ENCODE results near the gene MEFV.
A peak's percentile ranks its signal among the peaks of the same experiment; 100 is the strongest.

The MEFV gene

GRCh38 chr16:3266873-3267537, 10.6 kb upstream of the MEFV start:
- peak; percentile 46 for DNase-seq (ENCODE audit: low spot score)

GRCh38 chr16:3264137-3265036, 8.0 kb upstream of the MEFV start:
- peak; percentile 98 for DNase-seq (ENCODE audit: low spot score)

- DNase-seq (ENCODE audit: low spot score) = no peak
Observed at GRCh38 chr16:3262517-3262916, 6.1 kb upstream of the MEFV start.

- DNase-seq (ENCODE audit: low spot score) = no peak
Observed at GRCh38 chr16:3259836-3260235, 3.4 kb upstream of the MEFV start.

GRCh38 chr16:3256866-3257465, 533 bp upstream of the MEFV start:
- DNase-seq (ENCODE audit: low spot score) = peak; percentile 95

GRCh38 chr16:3254309-3254708, 2.1 kb downstream of the MEFV start:
- no peak for DNase-seq (ENCODE audit: low spot score)

- DNase-seq (ENCODE audit: low spot score) = no peak
Observed at GRCh38 chr16:3252967-3253366, 3.5 kb downstream of the MEFV start.

GRCh38 chr16:3249451-3249850, 7.0 kb downstream of the MEFV start:
- no peak for DNase-seq (ENCODE audit: low spot score)

- no peak for DNase-seq (ENCODE audit: low spot score)
Observed at GRCh38 chr16:3249020-3249419, 7.4 kb downstream of the MEFV start.

GRCh38 chr16:3248596-3248995, 7.8 kb downstream of the MEFV start:
- DNase-seq (ENCODE audit: low spot score) = no peak

GRCh38 chr16:3246876-3247275, 9.6 kb downstream of the MEFV start:
- no peak for DNase-seq (ENCODE audit: low spot score)

GRCh38 chr16:3246002-3246401, 10.4 kb downstream of the MEFV start:
- DNase-seq (ENCODE audit: low spot score) = no peak

GRCh38 chr16:3243882-3244281, 12.6 kb downstream of the MEFV start:
- DNase-seq (ENCODE audit: low spot score) = peak; percentile 10

- no peak for DNase-seq (ENCODE audit: low spot score)
Observed at GRCh38 chr16:3242709-3243108, 13.7 kb downstream of the MEFV start.

GRCh38 chr16:3241761-3242160, 14.7 kb downstream of the MEFV start:
- DNase-seq (ENCODE audit: low spot score) = no peak

GRCh38 chr16:3235856-3236669, 20.4 kb downstream of the MEFV start:
- no peak for DNase-seq (ENCODE audit: low spot score)

GRCh38 chr16:3234857-3235561, 21.4 kb downstream of the MEFV start, which contains the start of gene ZNF200:
Gene ZNF200 (minus strand): TSS chr16:3235158. CDS start chr16:3233755, 1,403 bp downstream.
- peak; percentile 94 for DNase-seq (ENCODE audit: low spot score)

- no peak for DNase-seq (ENCODE audit: low spot score)
Observed at GRCh38 chr16:3234543-3234856, 21.9 kb downstream of the MEFV start.

GRCh38 chr16:3223913-3224515, 32.4 kb downstream of the MEFV start:
- DNase-seq (ENCODE audit: low spot score) = no peak

GRCh38 chr16:3220839-3221238, 35.6 kb downstream of the MEFV start:
- no peak for DNase-seq (ENCODE audit: low spot score)

GRCh38 chr16:3216263-3216640, 40.2 kb downstream of the MEFV start:
- no peak for DNase-seq (ENCODE audit: low spot score)

Measured in kidney tubule cell (primary cell).